Stimulated activated CD8-positive, alpha-beta memory T cell treated with anti-CD3 and anti-CD28 coated beads, Interleukin-7, amount 100 ng/mL, for 1 hour (primary cell): ENCODE data around the gene IGF1.

ENCODE experiments used
- DNase-seq, 2 donors: peaks; one replicate each; pipeline ENCODE4 v3.0.0-alpha.2; 2020; ENCODE audit warnings: low read depth in 2 of 2

Gene IGF1

GRCh38 chr12:102426599-102427542, 53.5 kb downstream of the IGF1 start:
- DNase-seq, result no peak

DNA sequence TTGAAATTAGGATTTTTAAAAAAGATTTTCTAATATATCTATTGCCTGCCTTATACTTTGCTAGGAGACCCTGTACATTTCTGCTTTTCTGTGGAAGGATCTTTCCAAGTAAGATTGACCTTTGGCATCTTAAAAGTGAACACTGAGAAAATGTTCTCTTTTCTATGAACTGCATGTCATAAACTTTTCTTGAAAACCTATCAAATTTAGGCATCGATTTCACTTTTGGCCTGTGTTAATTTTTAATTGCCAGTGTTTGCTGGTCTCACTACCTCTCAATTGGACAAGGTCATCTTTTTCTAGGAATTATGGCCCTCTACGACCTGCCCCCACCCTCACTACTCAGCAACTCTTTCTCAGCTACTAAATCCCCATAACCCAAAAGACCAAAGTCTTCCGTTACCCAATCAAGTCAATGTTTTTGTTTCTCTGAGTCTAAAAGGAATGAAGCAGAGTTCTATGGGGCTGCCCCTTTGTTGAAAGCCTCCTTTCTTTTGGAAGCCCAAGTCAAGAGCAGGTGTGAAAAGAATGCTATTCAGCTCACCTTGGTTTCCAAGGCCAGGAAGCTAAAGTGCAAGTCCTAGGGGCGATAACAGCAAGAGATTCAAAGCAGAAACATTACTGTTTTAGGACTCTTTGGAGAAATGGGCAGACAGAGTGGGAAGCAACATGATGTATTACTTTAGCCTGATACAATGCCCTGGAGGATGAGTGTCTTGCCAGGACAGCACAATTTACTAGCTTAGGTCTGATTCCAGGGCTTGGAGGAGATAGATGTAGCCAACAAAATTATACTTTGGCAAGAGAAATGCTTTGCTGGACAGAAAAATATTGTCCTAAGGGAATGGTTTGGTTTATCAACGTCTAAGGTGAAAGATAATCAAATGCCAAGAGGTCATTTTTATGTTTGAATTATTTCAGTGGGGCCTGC, 55.0 kb downstream of the IGF1 start:
- no peak for DNase-seq

GRCh38 chr12:102423462-102423861, 56.9 kb downstream of the IGF1 start:
- DNase-seq, result no peak

GRCh38 chr12:102421802-102422583, 58.4 kb downstream of the IGF1 start:
- DNase-seq, result no peak

DNA sequence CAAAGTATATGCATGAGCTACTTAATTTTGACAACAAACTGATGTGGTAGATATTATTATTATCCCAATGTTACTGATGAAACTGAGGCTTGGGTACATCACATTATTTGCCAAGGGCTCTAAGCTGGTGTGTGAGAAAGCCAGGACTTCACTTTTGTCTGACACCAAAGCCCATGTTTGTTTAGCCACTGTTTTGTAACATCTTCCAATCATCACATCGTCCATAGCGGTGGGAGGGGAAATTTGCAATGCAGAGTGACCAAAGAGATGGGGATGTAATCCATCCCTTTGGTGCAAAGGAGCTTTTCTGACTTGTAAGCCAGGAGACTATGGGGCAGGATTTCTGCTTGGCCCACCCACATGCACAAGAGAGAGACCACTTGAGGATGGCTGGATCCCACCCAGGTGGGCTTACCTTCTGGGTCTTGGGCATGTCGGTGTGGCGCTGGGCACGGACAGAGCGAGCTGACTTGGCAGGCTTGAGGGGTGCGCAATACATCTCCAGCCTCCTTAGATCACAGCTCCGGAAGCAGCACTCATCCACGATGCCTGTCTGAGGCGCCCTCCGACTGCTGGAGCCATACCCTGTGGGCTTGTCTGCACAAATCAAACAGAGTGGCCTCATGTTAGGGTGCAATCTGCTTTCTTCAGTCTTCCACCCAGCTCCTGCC, 61.1 kb downstream of the IGF1 start:
- DNase-seq, result no peak

DNA sequence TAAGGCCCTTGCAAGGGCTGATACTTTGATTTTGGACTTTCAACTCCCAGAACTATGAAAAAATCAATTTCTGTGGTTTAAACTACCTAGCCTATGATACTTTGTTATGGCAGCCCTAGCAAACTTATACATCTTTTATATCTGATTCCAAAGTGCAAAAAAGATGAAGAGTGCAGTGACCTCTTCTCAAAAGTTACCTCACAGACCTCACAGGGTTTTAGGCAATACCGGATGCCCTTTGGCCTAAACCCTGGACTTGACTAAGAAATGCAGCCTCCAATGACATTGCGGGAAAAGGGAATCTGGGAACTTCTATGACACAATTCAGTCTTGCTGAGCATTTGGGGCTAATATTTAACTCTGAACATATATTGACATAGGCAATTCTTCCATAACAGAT, 63.3 kb downstream of the IGF1 start:
- no peak for DNase-seq

GRCh38 chr12:102415515-102415914, 64.8 kb downstream of the IGF1 start:
- DNase-seq, result no peak

DNA sequence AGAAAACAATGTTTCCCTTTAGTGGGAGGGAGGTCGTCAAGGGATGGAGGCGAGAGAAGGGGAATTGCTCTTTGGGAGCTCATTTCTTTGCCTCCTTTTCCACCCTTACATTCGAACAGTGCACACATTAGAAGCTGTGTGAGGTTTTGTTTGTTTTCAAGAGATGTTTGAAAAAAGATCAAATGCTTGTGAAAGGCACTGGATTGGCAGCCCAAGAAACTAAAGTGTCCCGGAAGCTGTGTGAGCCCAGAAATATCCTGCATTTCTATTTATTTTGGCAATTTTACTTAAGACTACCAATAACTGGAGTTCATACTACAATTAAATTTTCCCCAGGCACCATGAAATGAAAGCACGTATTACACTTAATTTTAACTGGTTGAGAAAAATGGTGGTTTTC, 67.0 kb downstream of the IGF1 start:
- no peak for DNase-seq

- no peak for DNase-seq
These were observed 69.9 kb downstream of the IGF1 start for GRCh38 chr12:102410511-102410910.

- DNase-seq, result no peak
These were observed 71.7 kb downstream of the IGF1 start for GRCh38 chr12:102408487-102409297.

GRCh38 chr12:102407776-102408486, 72.4 kb downstream of the IGF1 start:
- no peak for DNase-seq

DNA sequence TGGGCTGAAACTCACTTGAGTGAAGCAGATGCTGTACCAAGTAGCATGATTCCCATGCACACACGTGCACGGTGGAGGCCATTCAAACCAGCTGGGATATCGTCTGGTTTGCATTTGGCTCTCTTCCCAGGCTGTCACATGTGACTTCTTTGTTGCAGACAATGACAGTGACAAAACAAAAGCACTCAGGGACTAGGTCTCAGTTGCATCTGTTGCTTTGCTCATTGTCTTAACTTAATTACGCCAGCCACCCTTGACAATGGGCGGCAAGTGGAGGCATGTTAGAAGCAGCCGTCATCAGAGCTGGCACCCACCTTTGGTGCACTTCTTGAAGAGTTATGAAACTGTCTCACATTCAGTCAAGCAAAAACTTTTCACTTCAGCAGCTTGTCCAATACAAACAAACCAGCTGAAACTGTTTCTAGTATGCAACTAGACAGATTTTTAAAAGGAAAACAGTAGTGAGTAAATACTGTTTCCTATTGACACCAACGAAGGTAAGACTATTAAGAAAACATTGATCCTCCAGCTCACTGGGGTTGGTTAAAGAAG, 74.3 kb downstream of the IGF1 start:
- no peak for DNase-seq

GRCh38 chr12:102401087-102401486, 79.3 kb downstream of the IGF1 start:
- DNase-seq, result no peak

DNA sequence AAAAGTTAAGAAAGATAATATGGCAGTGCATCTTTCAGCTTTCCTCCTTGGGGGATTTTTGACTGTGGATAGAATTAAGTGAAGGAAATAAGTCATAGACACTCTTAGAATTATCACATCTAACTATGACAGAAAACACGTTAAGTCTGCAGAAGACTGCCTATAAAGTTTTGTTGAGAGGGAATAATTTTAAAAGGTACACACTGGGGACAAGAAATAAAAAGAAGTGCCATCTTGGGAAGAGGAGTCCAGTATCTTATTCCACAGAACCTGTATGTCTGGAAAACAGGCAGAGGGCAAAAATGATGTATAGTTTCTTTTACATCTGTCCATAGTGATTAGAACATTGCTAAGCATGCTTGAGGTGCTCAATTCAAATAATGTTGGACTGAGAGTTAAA, 80.7 kb downstream of the IGF1 start:
- no peak for DNase-seq

DNA sequence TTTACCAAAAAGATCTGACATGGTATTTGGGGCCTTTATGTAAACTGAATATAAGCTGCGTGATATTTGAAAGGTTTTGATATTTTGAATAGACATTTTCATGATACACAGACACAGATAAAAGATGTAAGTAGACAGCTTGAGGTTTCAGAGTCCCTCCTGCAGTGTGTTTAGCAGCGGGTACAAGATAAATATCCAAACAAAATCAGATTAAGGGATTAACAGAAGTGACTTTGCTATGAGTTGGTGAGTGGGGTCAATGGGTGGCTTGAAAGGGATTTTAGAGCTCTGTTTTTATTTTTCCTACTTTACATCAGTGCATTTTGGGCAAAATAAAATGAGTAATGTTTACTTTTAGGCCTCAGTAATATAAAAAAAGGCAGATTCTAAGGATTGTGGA, 84.1 kb downstream of the IGF1 start:
- no peak for DNase-seq

DNA sequence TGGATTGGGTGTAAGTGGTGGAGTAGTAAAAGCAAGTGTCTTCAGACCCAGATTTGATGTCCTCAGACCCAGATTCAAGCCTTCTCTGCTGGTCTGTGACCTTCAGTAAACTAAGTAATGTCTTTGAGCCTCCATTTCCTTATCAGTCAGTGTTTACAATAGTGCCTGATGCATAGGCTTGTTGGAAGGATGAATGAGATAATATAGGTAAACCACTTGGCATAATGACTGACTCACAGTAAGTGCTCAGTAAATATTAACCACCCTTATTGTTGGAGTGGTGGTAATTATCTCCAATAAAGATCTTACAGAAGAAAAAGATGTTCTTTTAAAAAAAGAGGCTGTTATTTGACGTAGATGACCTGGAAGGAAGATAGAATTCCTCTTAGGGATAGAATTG, 86.2 kb downstream of the IGF1 start:
- no peak for DNase-seq

- no peak for DNase-seq
These were observed 90.3 kb downstream of the IGF1 start for GRCh38 chr12:102390068-102390467.

DNA sequence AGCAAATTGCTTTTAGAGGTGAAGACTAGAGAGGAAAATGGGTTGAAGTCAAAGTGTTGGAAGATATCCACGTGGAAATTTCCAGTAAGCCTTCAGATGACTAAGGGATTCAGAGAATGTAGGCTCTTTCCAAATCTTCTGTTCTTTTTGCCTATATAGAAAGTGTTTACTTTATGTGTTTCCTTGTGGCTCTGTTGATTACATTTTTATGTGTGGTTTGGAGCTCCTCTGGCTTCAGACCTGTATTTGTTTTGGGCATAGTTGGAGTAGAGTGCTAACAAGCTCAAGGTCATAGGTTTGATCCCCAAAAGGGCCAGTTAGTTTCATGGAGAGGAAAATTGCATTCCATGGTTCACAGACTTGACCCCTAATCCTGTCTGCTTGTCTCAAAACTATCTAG, 91.9 kb downstream of the IGF1 start:
- no peak for DNase-seq

DNA sequence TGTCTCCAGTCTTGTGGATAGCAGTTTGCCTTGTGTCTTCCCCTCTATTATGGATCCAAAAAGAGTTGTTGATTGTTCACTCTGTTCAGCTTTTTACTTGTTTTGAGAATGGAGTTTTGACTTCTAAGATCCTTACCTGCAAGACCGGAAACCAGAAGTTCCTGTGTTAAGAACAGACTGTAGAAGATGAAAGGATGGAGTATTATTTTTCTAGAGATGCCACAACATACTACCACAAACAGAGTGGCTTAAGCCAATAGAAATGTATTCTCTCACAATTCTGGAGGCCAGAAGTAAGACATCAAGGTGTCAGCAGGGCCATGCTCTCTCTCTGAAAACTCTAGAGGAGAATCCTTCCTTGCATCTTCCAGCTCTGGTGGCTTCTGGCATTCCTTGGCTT, 95.0 kb downstream of the IGF1 start:
- no peak for DNase-seq
